Measurements from ENCODE around the gene B4GALT6. TPM values are rescaled to one million over a fixed set of nuclear protein-coding genes. Genes with fewer than 3 reads are reported as not detected.

Gene B4GALT6
- total and polyA plus RNA-seq, 9 of the 15 experiments (the other 6 are each of a cell fraction or from before 2014, with no cell fraction given), result 0.03 to 0.27 (median 0.08) TPM

DNA sequence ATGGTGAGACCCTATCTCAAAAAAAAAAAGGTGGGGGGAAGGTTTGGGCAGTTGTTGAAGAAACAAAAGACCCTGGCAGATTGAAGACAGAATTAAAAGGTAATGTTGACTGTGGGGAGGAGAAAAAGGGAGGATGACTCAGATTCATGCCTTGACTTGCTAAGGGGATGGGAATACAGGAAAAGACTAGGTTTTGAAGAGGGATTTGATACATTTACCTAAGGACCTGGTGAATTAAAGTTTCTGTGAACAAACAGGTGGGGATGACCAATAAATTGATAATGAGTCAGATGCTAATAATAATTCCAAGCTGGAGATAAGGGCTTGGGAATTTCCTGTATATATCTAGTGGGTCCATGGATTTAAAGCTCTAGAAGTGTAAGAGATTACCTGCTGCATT, 65.1 kb downstream of the B4GALT6 start (continued):
- TF ChIP-seq GABPB1 (CRISPR knock-in tag; IDR thresholded peaks at IDR 0.05) (no peak), KAT8 (IDR thresholded peaks at IDR 0.05; ENCODE audit: low read depth) (no peak), MECOM (CRISPR knock-in tag; IDR thresholded peaks at IDR 0.05) (no peak), POLR3G (IDR thresholded peaks at IDR 0.05; ENCODE audit: extremely low read depth, insufficient read length, insufficient replicate concordance) (no peak), PTTG1 (tag; IDR thresholded peaks at IDR 0.05; ENCODE audit: low read depth) (no peak), ZNF175 (CRISPR knock-in tag; IDR thresholded peaks at IDR 0.05; ENCODE audit: low read depth) (no peak), ZNF586 (CRISPR knock-in tag; conservative IDR thresholded peaks at IDR 0.05) (no peak)

DNA sequence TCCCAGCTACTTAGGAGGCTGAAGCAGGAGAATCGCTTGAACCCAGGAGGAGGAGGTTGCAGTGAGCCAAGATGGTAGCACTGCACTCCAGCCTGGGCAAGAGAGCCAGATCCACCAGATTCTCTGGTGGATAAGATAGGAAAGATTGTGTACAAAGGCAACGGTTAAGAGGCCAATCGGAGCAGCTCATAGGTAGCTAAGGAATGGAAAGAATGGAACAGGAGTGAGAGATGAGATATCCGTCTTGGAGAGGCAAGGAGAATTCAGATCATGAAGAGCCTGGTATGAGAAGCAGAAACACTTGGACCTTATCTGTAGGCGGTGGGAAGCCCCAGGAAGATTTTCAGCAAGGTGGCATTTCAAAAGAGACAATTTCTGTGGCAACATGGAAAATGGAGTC, 65.6 kb downstream of the B4GALT6 start:
- CTCF ChIA-PET (ENCODE audit: low intra/inter-chr PET ratio), result interaction anchor here (0.5 kb wide), 1 partner anchor 56 kb away, joined by 3 read pairs; no protein-coding TSS in a partner anchor
- intact Hi-C loops (cut with micrococcal nuclease), result no loop called here
- no peak overlapping the region for H3K4me3 ChIP-seq
- 0 out of 5 replicates have a peak, but pooled peaks cover 0 to 7% of the 10 kb centered on the region in 2 experiments for H3K27me3 ChIP-seq (ENCODE audit: control insufficient read depth in 2 of 2, insufficient read depth in 2 of 2, low read length in 2 of 2)
- H3K9me3 ChIP-seq (replicated peaks; ENCODE audit: control insufficient read depth, insufficient read depth, low read depth, low read length), result no peaks in the 10 kb centered on the region
- TF ChIP-seq CBX2 (IDR thresholded peaks at IDR 0.05; ENCODE audit: insufficient read depth, low read length, poor library complexity, severe bottlenecking) (no peak), TAF7 (tag; IDR thresholded peaks at IDR 0.05) (no peak), MEF2D (tag; conservative IDR thresholded peaks at IDR 0.05; ENCODE audit: low read depth) (no peak), CHD2 (IDR thresholded peaks at IDR 0.05; ENCODE audit: low read depth, low read length) (no peak), KLF1 (tag; IDR thresholded peaks at IDR 0.05) (no peak)
- TF ChIP-seq, protein P1, sequence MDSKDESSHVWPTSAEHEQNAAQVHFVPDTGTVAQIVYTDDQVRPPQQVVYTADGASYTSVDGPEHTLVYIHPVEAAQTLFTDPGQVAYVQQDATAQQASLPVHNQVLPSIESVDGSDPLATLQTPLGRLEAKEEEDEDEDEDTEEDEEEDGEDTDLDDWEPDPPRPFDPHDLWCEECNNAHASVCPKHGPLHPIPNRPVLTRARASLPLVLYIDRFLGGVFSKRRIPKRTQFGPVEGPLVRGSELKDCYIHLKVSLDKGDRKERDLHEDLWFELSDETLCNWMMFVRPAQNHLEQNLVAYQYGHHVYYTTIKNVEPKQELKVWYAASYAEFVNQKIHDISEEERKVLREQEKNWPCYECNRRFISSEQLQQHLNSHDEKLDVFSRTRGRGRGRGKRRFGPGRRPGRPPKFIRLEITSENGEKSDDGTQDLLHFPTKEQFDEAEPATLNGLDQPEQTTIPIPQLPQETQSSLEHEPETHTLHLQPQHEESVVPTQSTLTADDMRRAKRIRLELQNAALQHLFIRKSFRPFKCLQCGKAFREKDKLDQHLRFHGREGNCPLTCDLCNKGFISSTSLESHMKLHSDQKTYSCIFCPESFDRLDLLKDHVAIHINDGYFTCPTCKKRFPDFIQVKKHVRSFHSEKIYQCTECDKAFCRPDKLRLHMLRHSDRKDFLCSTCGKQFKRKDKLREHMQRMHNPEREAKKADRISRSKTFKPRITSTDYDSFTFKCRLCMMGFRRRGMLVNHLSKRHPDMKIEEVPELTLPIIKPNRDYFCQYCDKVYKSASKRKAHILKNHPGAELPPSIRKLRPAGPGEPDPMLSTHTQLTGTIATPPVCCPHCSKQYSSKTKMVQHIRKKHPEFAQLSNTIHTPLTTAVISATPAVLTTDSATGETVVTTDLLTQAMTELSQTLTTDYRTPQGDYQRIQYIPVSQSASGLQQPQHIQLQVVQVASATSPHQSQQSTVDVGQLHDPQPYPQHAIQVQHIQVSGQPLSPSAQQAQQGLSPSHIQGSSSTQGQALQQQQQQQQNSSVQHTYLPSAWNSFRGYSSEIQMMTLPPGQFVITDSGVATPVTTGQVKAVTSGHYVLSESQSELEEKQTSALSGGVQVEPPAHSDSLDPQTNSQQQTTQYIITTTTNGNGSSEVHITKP (IDR thresholded peaks at IDR 0.05; ENCODE audit: partially characterized antibody), result no peak
- TF ChIP-seq, protein P2, sequence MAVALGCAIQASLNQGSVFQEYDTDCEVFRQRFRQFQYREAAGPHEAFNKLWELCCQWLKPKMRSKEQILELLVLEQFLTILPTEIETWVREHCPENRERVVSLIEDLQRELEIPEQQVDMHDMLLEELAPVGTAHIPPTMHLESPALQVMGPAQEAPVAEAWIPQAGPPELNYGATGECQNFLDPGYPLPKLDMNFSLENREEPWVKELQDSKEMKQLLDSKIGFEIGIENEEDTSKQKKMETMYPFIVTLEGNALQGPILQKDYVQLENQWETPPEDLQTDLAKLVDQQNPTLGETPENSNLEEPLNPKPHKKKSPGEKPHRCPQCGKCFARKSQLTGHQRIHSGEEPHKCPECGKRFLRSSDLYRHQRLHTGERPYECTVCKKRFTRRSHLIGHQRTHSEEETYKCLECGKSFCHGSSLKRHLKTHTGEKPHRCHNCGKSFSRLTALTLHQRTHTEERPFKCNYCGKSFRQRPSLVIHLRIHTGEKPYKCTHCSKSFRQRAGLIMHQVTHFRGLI (CRISPR knock-in tag; IDR thresholded peaks at IDR 0.05), result no peak
- ATAC-seq, result no peak
- DNase-seq (ENCODE audit: extremely low read depth in 1 of 4, low spot score in 3 of 4), result no peak
- FAIRE-seq, result no peak
- no peak overlapping the region for H3K4me2 ChIP-seq (ENCODE audit: insufficient read depth, low read length)
- no peak overlapping the region for H3K27ac ChIP-seq (ENCODE audit: extremely low read depth, low read depth, low read length)
- no peak overlapping the region for H3K9ac ChIP-seq (ENCODE audit: insufficient read depth in 1 of 2, low read depth in 2 of 2, low read length in 2 of 2)
- WGBS (ENCODE audit: insufficient coverage, low coverage, missing lambda C conversion rate), result under 1% methylated on average over 5 of the region's 5 CpGs
- POLR2A ChIA-PET, result interaction anchor here (0.7 kb wide), 1 partner anchor 55 kb away, joined by 3 read pairs; no protein-coding TSS in a partner anchor
- H4K20me1 ChIP-seq (replicated peaks; ENCODE audit: control insufficient read depth, insufficient read depth, low read length), result no peaks in the 10 kb centered on the region
- no TSS peak for BruUV-seq (replicated peaks)
- in situ Hi-C loops (cut with MboI), result no loop called here
- H3K4me1 ChIP-seq (replicated peaks in 1 of 2; ENCODE audit: control insufficient read depth in 2 of 2, insufficient read depth in 2 of 2, low read length in 2 of 2), result no peaks in the 10 kb centered on the region
- H3K36me3 ChIP-seq (ENCODE audit: control insufficient read depth, insufficient read depth, low read length), result no peaks in the 10 kb centered on the region
- H2AFZ ChIP-seq (ENCODE audit: low read depth, low read length), result no peak overlapping the region
- no peaks in the 10 kb centered on the region for H3K9me1 ChIP-seq (ENCODE audit: control insufficient read depth, insufficient read depth, low read length)
- no peaks in the 10 kb centered on the region for H3K79me2 ChIP-seq (ENCODE audit: control insufficient read depth, insufficient read depth, low read length)
